Measurements from ENCODE around the gene TGFBR2.

DNA sequence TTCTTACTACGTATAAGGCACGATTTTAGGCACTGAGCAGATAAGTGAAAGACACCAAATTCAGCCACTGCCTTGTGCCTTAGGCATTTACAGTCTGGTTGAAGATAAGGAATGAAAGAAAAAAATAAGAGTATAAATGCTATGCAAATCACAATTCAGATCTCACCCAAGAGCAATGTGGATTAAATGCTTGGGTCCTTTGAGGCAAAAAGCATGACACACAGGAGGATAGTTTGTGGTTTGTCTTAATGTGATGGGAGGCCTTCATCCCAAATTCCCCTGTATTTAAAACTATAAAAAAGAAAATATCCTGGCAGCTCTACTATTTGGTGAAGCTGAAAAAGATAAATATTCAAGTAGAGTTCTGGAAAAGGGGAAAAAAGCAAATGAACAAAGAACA is 79.8 kb downstream of the TGFBR2 start:
- TF ChIP-seq POLR2AphosphoS5 (IDR thresholded peaks at IDR 0.05; ENCODE audit: low read length), result no peak
- TF ChIP-seq TCF7 (IDR thresholded peaks at IDR 0.05; ENCODE audit: borderline replicate concordance), result no peak
- TF ChIP-seq NFIC (IDR thresholded peaks at IDR 0.05; ENCODE audit: low read depth, low read length), result no peak
- TF ChIP-seq, protein P1, sequence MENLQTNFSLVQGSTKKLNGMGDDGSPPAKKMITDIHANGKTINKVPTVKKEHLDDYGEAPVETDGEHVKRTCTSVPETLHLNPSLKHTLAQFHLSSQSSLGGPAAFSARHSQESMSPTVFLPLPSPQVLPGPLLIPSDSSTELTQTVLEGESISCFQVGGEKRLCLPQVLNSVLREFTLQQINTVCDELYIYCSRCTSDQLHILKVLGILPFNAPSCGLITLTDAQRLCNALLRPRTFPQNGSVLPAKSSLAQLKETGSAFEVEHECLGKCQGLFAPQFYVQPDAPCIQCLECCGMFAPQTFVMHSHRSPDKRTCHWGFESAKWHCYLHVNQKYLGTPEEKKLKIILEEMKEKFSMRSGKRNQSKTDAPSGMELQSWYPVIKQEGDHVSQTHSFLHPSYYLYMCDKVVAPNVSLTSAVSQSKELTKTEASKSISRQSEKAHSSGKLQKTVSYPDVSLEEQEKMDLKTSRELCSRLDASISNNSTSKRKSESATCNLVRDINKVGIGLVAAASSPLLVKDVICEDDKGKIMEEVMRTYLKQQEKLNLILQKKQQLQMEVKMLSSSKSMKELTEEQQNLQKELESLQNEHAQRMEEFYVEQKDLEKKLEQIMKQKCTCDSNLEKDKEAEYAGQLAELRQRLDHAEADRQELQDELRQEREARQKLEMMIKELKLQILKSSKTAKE (IDR thresholded peaks at IDR 0.05; ENCODE audit: low read depth, poor library complexity, severe bottlenecking), result no peak
- TF ChIP-seq, protein P2, sequence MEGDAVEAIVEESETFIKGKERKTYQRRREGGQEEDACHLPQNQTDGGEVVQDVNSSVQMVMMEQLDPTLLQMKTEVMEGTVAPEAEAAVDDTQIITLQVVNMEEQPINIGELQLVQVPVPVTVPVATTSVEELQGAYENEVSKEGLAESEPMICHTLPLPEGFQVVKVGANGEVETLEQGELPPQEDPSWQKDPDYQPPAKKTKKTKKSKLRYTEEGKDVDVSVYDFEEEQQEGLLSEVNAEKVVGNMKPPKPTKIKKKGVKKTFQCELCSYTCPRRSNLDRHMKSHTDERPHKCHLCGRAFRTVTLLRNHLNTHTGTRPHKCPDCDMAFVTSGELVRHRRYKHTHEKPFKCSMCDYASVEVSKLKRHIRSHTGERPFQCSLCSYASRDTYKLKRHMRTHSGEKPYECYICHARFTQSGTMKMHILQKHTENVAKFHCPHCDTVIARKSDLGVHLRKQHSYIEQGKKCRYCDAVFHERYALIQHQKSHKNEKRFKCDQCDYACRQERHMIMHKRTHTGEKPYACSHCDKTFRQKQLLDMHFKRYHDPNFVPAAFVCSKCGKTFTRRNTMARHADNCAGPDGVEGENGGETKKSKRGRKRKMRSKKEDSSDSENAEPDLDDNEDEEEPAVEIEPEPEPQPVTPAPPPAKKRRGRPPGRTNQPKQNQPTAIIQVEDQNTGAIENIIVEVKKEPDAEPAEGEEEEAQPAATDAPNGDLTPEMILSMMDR (IDR thresholded peaks at IDR 0.05 in 2 of 3, conservative IDR thresholded peaks at IDR 0.05 in 1 of 3; ENCODE audit: control insufficient read depth in 2 of 3, extremely low read depth in 1 of 3, insufficient read depth in 1 of 3, low read depth in 3 of 3, low read length in 3 of 3), result no peak
- TF ChIP-seq, protein P3, sequence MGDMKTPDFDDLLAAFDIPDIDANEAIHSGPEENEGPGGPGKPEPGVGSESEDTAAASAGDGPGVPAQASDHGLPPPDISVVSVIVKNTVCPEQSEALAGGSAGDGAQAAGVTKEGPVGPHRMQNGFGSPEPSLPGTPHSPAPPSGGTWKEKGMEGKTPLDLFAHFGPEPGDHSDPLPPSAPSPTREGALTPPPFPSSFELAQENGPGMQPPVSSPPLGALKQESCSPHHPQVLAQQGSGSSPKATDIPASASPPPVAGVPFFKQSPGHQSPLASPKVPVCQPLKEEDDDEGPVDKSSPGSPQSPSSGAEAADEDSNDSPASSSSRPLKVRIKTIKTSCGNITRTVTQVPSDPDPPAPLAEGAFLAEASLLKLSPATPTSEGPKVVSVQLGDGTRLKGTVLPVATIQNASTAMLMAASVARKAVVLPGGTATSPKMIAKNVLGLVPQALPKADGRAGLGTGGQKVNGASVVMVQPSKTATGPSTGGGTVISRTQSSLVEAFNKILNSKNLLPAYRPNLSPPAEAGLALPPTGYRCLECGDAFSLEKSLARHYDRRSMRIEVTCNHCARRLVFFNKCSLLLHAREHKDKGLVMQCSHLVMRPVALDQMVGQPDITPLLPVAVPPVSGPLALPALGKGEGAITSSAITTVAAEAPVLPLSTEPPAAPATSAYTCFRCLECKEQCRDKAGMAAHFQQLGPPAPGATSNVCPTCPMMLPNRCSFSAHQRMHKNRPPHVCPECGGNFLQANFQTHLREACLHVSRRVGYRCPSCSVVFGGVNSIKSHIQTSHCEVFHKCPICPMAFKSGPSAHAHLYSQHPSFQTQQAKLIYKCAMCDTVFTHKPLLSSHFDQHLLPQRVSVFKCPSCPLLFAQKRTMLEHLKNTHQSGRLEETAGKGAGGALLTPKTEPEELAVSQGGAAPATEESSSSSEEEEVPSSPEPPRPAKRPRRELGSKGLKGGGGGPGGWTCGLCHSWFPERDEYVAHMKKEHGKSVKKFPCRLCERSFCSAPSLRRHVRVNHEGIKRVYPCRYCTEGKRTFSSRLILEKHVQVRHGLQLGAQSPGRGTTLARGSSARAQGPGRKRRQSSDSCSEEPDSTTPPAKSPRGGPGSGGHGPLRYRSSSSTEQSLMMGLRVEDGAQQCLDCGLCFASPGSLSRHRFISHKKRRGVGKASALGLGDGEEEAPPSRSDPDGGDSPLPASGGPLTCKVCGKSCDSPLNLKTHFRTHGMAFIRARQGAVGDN (IDR thresholded peaks at IDR 0.05), result no peak
- TF ChIP-seq EZH2 (IDR thresholded peaks at IDR 0.05; ENCODE audit: borderline replicate concordance, control insufficient read depth, low read depth, low read length), result no peak
- no peak for TF ChIP-seq MTA3 (IDR thresholded peaks at IDR 0.05; ENCODE audit: borderline replicate concordance, low read length)
- TF ChIP-seq, protein P4, sequence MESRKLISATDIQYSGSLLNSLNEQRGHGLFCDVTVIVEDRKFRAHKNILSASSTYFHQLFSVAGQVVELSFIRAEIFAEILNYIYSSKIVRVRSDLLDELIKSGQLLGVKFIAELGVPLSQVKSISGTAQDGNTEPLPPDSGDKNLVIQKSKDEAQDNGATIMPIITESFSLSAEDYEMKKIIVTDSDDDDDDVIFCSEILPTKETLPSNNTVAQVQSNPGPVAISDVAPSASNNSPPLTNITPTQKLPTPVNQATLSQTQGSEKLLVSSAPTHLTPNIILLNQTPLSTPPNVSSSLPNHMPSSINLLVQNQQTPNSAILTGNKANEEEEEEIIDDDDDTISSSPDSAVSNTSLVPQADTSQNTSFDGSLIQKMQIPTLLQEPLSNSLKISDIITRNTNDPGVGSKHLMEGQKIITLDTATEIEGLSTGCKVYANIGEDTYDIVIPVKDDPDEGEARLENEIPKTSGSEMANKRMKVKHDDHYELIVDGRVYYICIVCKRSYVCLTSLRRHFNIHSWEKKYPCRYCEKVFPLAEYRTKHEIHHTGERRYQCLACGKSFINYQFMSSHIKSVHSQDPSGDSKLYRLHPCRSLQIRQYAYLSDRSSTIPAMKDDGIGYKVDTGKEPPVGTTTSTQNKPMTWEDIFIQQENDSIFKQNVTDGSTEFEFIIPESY (IDR thresholded peaks at IDR 0.05), result no peak
- no peak for TF ChIP-seq NR2C2 (IDR thresholded peaks at IDR 0.05; ENCODE audit: borderline replicate concordance, control insufficient read depth, insufficient read length, low read depth)
- no peak for TF ChIP-seq ZNF217 (IDR thresholded peaks at IDR 0.05)
- TF ChIP-seq, protein P5, sequence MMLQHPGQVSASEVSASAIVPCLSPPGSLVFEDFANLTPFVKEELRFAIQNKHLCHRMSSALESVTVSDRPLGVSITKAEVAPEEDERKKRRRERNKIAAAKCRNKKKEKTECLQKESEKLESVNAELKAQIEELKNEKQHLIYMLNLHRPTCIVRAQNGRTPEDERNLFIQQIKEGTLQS (IDR thresholded peaks at IDR 0.05; ENCODE audit: borderline replicate concordance, extremely low read depth, low read depth, low read length), result no peak
- TF ChIP-seq POLR2A (IDR thresholded peaks at IDR 0.05; ENCODE audit: low read depth, low read length), result no peak
